Astrocyte (in vitro differentiated cells and primary cell): ENCODE measurements around the gene TSPAN19. TPM values are rescaled to one million over a fixed set of nuclear protein-coding genes. Genes with fewer than 3 reads are reported as not detected.
"Not testable (repeated sequence)": the region's sequence is repeated elsewhere in the genome, so short reads cannot be mapped to it uniquely, and the experiment has no call there.

ENCODE experiments used
- DNase-seq: peaks from one replicate; pipeline ENCODE4 v3.0.0-alpha.2; 2010; ENCODE audit warnings: low read depth
- FAIRE-seq: peaks from 2 replicates; lab custom pipeline; 2011; peaks lifted over from hg19 to GRCh38; lab: Jason Lieb, UNC
- H2AFZ ChIP-seq: 2 replicates; pipeline ENCODE4 v1.6.0; 2012; ENCODE audit warnings: low read depth, low read length, inconsistent platforms
- H3K27ac ChIP-seq: 2 replicates; pipeline ENCODE4 v1.5.1; 2011; ENCODE audit warnings: low read depth, low read length, inconsistent platforms
- H3K27me3 ChIP-seq: 2 replicates; pipeline ENCODE4 v1.6.0; 2011; ENCODE audit warnings: low read length, inconsistent platforms; ENCODE audit not compliant: insufficient read depth
- H3K36me3 ChIP-seq: 2 replicates; pipeline ENCODE4 v1.5.1; 2011; ENCODE audit warnings: low read length, inconsistent platforms; ENCODE audit not compliant: insufficient read depth
- H3K4me1 ChIP-seq: 2 replicates; pipeline ENCODE4 v1.5.1; 2011; ENCODE audit warnings: low read length, inconsistent platforms; ENCODE audit not compliant: insufficient read depth
- H3K4me2 ChIP-seq: 2 replicates; pipeline ENCODE4 v1.6.0; 2012; ENCODE audit warnings: low read length, inconsistent platforms
- H3K4me3 ChIP-seq: 2 replicates; pipeline ENCODE4 v1.5.1; 2011; ENCODE audit warnings: low read depth, mild to moderate bottlenecking, low read length, inconsistent platforms; ENCODE audit not compliant: insufficient read depth
- H3K79me2 ChIP-seq: 2 replicates; pipeline ENCODE4 v1.6.0; 2012; ENCODE audit warnings: mild to moderate bottlenecking, low read length, inconsistent platforms; ENCODE audit not compliant: insufficient read depth
- H3K9ac ChIP-seq: 2 replicates; pipeline ENCODE4 v1.6.0; 2012; ENCODE audit warnings: mild to moderate bottlenecking, low read length, inconsistent platforms
- H3K9me3 ChIP-seq: 2 replicates; pipeline ENCODE4 v1.5.1; 2012; ENCODE audit warnings: low read depth, mild to moderate bottlenecking, low read length, inconsistent platforms; ENCODE audit not compliant: insufficient read depth
- H4K20me1 ChIP-seq: 2 replicates; pipeline ENCODE4 v1.6.0; 2012; ENCODE audit warnings: low read length, inconsistent platforms; ENCODE audit not compliant: insufficient read depth
- H3K27ac Mint-ChIP-seq: one replicate; pipeline ENCODE4 v1.8.0; 2021; ENCODE audit warnings: mild to moderate bottlenecking, mixed read lengths; ENCODE audit not compliant: unreplicated experiment
- H3K27me3 Mint-ChIP-seq: one replicate; pipeline ENCODE4 v1.8.0; 2021; ENCODE audit warnings: low read depth, mixed read lengths; ENCODE audit not compliant: unreplicated experiment
- H3K36me3 Mint-ChIP-seq: one replicate; pipeline ENCODE4 v1.8.0; 2021; ENCODE audit warnings: low read depth, mixed read lengths; ENCODE audit not compliant: unreplicated experiment
- H3K4me1 Mint-ChIP-seq: one replicate; pipeline ENCODE4 v1.8.0; 2021; ENCODE audit warnings: low read depth, mixed read lengths; ENCODE audit not compliant: unreplicated experiment
- H3K4me3 Mint-ChIP-seq: one replicate; pipeline ENCODE4 v1.8.0; 2021; ENCODE audit warnings: mild to moderate bottlenecking, moderate library complexity, mixed read lengths; ENCODE audit not compliant: unreplicated experiment
- H3K9me3 Mint-ChIP-seq: one replicate; pipeline ENCODE4 v1.8.0; 2021; ENCODE audit warnings: mild to moderate bottlenecking, mixed read lengths; ENCODE audit not compliant: unreplicated experiment
- EZH2 ChIP-seq: IDR thresholded peaks from 2 replicates; pipeline ENCODE4 v1.6.1; 2012; ENCODE audit warnings: mild to moderate bottlenecking, low read length, inconsistent platforms; ENCODE audit not compliant: insufficient read depth
- total RNA-seq: library from RNA; stranded (reverse); gene quantifications from 2 replicates; pipeline ENCODE4 v1.2.1, GENCODE V29; 2021
- TF ChIP-seq, protein P1 (sequence below): IDR thresholded peaks from 2 replicates; pipeline ENCODE4 v1.5.1; 2011; ENCODE audit warnings: low read depth, mild to moderate bottlenecking, inconsistent platforms, low read length, moderate library complexity; ENCODE audit not compliant: insufficient read depth

Gene TSPAN19
- total RNA-seq, 1 donor from 2014 or later = not detected

DNA sequence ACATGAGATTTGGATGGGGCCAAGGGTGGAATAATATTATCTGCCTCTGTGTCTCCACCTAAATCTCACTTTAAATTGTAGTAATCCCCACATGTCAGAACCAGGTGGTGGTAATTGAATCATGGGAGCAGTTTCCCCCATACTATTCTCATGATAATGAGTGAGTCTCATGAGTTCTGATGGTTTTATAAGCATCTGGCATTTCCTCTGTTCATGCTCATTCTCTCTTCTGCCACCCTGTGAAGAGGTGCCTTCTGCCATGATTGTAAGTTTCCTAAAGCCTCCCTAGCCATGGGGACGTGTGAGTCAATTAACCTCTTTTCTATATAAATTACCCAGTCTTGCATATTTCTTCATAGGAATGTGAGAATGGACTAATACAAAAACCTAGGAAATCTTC lies 29.9 kb downstream of the TSPAN19 start:
- no peaks in the 10 kb centered on the region for H3K27me3 ChIP-seq
- no peak for TF ChIP-seq EZH2
- TF ChIP-seq, protein P1, sequence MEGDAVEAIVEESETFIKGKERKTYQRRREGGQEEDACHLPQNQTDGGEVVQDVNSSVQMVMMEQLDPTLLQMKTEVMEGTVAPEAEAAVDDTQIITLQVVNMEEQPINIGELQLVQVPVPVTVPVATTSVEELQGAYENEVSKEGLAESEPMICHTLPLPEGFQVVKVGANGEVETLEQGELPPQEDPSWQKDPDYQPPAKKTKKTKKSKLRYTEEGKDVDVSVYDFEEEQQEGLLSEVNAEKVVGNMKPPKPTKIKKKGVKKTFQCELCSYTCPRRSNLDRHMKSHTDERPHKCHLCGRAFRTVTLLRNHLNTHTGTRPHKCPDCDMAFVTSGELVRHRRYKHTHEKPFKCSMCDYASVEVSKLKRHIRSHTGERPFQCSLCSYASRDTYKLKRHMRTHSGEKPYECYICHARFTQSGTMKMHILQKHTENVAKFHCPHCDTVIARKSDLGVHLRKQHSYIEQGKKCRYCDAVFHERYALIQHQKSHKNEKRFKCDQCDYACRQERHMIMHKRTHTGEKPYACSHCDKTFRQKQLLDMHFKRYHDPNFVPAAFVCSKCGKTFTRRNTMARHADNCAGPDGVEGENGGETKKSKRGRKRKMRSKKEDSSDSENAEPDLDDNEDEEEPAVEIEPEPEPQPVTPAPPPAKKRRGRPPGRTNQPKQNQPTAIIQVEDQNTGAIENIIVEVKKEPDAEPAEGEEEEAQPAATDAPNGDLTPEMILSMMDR = no peak
- H3K36me3 ChIP-seq = no peaks in the 10 kb centered on the region
- no peaks in the 10 kb centered on the region for H4K20me1 ChIP-seq
- H3K9ac ChIP-seq = no peak overlapping the region
- no peaks in the 10 kb centered on the region for H3K4me1 ChIP-seq
- FAIRE-seq (no peak), DNase-seq (no peak)
- no peaks in the 10 kb centered on the region for H3K9me3 ChIP-seq
- no peaks in the 10 kb centered on the region for H3K36me3 Mint-ChIP-seq
- H3K4me3 ChIP-seq = no peak overlapping the region
- H3K79me2 ChIP-seq = no peaks in the 10 kb centered on the region
- no peak overlapping the region for H3K27ac ChIP-seq
- H3K4me2 ChIP-seq = no peak overlapping the region
- no peaks in the 10 kb centered on the region for H3K27me3 Mint-ChIP-seq
- no peaks in the 10 kb centered on the region for H3K4me1 Mint-ChIP-seq
- H3K4me3 Mint-ChIP-seq = no peak overlapping the region
- H3K27ac Mint-ChIP-seq = no peak overlapping the region
- H3K9me3 Mint-ChIP-seq = peaks cover 1% of the 10 kb centered on the region
- no peak overlapping the region for H2AFZ ChIP-seq

DNA sequence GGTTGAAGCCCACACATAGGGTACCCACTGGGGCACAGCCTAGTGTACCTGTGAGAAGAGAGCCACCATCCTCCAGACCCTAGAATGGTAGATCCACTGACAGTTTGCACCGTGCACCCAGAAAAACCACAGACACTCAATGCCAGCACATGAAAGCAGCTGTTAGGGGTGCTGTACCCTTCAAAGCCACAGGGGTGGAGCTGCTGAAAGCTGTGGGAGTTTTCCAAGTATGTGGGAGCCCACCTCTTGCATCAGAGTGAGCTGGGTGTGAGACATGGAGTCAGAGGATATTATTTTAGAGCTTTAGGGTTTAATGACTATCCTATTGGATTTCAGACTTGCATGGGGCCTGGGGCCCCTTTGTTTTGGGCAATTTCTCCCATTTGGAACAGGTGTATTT lies 30.5 kb downstream of the TSPAN19 start:
- H3K4me1 ChIP-seq = no peaks in the 10 kb centered on the region
- no peaks in the 10 kb centered on the region for H3K9me3 ChIP-seq
- Mint-ChIP-seq H3K27me3 (no peaks in the 10 kb centered on the region), H3K9me3 (peaks cover 1% of the 10 kb centered on the region), H3K4me3 (no peak overlapping the region), H3K4me1 (no peaks in the 10 kb centered on the region), H3K27ac (no peak overlapping the region), H3K36me3 (no peaks in the 10 kb centered on the region)
- H3K36me3 ChIP-seq = no peaks in the 10 kb centered on the region
- H3K4me3 ChIP-seq = no peak overlapping the region
- FAIRE-seq (no peak), DNase-seq (no peak)
- H3K27me3 ChIP-seq = no peaks in the 10 kb centered on the region
- no peak overlapping the region for H3K4me2 ChIP-seq
- H3K9ac ChIP-seq = no peak overlapping the region
- H4K20me1 ChIP-seq = no peaks in the 10 kb centered on the region
- TF ChIP-seq EZH2 = no peak
- TF ChIP-seq, protein P1 = no peak
- no peak overlapping the region for H3K27ac ChIP-seq
- H3K79me2 ChIP-seq = no peaks in the 10 kb centered on the region
- H2AFZ ChIP-seq = no peak overlapping the region

DNA sequence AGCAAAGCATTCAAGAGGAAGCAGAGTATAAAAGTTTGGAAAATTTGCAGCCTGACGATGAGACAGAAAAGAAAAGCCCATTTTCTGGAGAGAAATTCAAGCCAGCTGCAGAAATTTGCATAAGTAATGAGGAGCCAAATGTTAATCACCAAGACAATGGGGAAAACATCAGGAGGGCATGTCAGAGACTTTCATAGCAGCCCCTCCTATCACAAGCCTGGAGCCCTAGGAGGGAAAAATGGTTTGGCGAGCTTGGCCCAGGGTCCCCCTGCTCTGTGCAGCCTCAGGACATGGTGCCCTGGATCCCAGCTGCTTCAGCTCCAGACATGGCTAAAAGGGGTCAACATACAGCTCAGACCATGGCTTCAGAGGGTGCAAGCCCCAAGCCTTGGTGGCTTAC lies 31.0 kb downstream of the TSPAN19 start:
- not testable (repeated sequence) for H3K4me1 Mint-ChIP-seq, H3K27ac Mint-ChIP-seq, H3K79me2 ChIP-seq, H3K4me1 ChIP-seq, H2AFZ ChIP-seq, H3K9ac ChIP-seq, H3K36me3 ChIP-seq, H3K4me2 ChIP-seq, H3K36me3 Mint-ChIP-seq, H3K9me3 Mint-ChIP-seq, H3K9me3 ChIP-seq, H3K4me3 Mint-ChIP-seq, DNase-seq, H4K20me1 ChIP-seq, FAIRE-seq, H3K4me3 ChIP-seq, H3K27me3 ChIP-seq, H3K27me3 Mint-ChIP-seq, H3K27ac ChIP-seq
